Measurements from ENCODE around the gene TMEM39B. TPM values are rescaled to one million over a fixed set of nuclear protein-coding genes. Genes with fewer than 3 reads are reported as not detected.
"Not testable (repeated sequence)": the region's sequence is repeated elsewhere in the genome, so short reads cannot be mapped to it uniquely, and the experiment has no call there.

TMEM39B gene
- total and polyA plus RNA-seq, 5 experiments from 2014 or later: 2.4 to 26.1 (median 4.8) TPM

DNA sequence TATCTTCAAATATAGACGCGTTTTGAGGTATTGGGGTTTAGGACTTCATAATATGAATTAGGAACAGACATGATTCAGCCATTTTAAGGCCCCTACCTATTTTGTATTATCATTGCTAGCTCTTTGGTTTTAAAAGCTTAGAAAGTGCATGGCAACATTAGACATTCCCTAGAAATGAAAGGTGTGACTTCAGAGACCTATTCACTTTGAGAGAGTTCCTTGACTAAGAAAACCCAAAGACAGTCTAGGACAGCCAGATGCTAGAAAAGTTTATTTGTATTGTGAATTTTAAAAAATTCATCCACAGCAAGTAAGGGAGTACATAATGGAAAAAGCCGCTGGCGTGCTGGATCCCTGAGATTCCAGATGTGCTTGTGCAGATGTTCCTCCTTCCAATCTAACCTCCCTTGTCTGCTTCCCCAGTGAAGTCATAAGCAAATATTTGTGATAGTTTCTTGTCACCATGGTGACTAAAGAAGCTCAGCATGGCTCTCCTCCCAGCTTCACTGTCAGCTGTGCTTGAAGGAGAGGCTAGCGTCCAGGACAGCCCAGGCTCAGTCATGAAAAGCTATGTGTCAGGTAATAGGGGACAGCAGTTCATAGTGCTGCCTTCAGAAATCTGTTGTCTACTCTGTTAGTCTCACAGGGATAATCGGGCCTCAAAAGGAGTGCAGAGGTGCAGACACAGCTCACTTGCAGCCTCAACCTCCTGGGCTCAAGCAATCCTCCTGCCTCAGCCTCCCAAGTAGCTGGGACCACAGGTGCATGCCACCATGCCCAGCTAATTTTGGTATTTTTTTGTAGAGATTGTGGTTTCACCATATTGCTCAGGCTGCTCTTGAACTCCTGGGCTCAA is 69.9 kb downstream of the TMEM39B start:
- POLR2A ChIA-PET: no interaction called here

DNA sequence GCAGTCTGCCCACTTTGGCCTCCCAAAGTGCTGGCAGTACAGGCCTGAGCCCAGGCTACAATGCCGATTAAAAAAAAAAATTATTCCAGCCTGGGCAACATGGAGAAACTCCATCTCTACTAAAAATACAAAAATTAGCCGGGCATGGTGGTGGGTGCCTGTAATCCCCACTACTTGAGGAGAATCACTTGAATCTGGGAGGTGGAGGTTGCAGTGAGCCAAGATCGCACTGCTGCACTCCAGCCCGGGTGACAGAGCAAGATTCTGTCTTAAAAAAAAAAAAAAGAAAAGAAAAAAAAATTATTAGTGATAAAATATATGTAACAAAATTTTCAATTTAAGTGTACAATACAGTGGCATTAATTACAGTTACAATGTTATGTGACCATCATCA is 70.6 kb downstream of the TMEM39B start:
- ATAC-seq, POLR2A ChIA-PET, H3K4me3 Mint-ChIP-seq, H3K27me3 Mint-ChIP-seq, DNase-seq: not testable (repeated sequence)
- Mint-ChIP-seq H3K9me3 (peaks cover 0 to 16% (median 1%) of the 10 kb centered on the region in 9 donors), H3K36me3 (peaks cover 0 to 32% (median 20%) of the 10 kb centered on the region in 3 donors), H3K4me1 (peaks cover 20 to 63% (median 58%) of the 10 kb centered on the region in 4 donors), H3K27ac (peak overlapping the region in 4 of 10 donors; percentile 4 to 81 (median 42))

More for the DNA sequence above, 69.9 kb downstream of the TMEM39B start:
- Mint-ChIP-seq H3K36me3 (peaks cover 0 to 31% (median 14%) of the 10 kb centered on the region in 3 donors), H3K4me1 (peaks cover 22 to 68% (median 63%) of the 10 kb centered on the region in 4 donors), H3K4me3 (peak overlapping the region in 2 of 10 donors; percentile 20 to 30), H3K27me3 (no peaks in the 10 kb centered on the region), H3K9me3 (peaks cover 0 to 10% (median 1%) of the 10 kb centered on the region in 9 donors), H3K27ac (peak overlapping the region in 9 of 10 donors; percentile 4 to 87 (median 28))
- DNase-seq (no peak), ATAC-seq (no peak)

DNA sequence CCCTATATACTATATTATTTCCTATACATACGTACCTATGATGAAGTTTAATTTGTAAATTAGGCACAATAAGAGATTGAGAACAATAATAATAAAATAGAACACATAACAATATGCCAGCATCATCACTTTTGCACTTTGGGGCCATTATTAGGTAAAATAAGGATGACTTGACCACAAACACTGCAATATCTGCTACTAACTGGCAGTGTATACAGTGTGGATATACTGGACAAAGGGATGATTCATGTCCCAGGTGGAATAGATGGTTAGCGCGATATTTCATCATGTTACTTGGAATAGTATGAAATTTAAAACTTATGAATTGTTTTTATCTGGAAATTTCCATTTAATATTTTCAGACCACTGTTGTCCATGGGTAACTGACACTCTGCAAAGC is 71.3 kb downstream of the TMEM39B start:
- H3K27ac Mint-ChIP-seq: peak overlapping the region in 4 of 10 donors; percentile 4 to 8 (median 6)
- peaks cover 0 to 34% (median 26%) of the 10 kb centered on the region in 3 donors for H3K36me3 Mint-ChIP-seq
- POLR2A ChIA-PET: interaction anchor here (0.7 kb wide), 1 partner anchor 34 kb away, joined by 5 read pairs; no protein-coding TSS in a partner anchor

DNA sequence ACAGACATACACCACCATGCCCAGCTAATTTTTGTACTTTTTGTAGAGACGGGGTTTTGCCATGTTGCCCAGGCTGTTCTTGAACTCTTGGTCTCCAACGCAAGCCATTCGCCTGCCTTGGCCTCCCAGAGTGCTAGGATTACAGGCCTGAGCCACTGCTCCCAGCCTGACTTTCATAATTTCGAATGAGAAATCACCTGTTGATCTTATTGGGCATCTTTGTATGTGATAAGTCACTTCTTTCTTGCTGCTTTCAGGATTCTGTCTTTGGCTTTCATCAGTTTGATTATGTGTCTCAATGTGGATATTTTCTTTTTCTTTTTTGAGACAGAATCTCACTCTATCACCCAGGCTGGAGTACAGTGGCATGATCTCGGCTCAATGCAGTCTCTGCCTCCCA is 75.1 kb downstream of the TMEM39B start:
- peaks cover 0 to 41% (median 27%) of the 10 kb centered on the region in 3 donors for H3K36me3 Mint-ChIP-seq
- H3K27me3 Mint-ChIP-seq, ATAC-seq, H3K4me3 Mint-ChIP-seq, DNase-seq, POLR2A ChIA-PET, H3K27ac Mint-ChIP-seq: not testable (repeated sequence)
- H3K9me3 Mint-ChIP-seq: peaks cover 0 to 25% (median 10%) of the 10 kb centered on the region in 9 donors
- peaks cover 13 to 47% (median 40%) of the 10 kb centered on the region in 4 donors for H3K4me1 Mint-ChIP-seq

More for the DNA sequence above, 71.3 kb downstream of the TMEM39B start:
- peaks cover 0 to 24% (median 5%) of the 10 kb centered on the region in 9 donors for H3K9me3 Mint-ChIP-seq
- no peak overlapping the region for H3K4me3 Mint-ChIP-seq
- peaks cover 14 to 59% (median 50%) of the 10 kb centered on the region in 4 donors for H3K4me1 Mint-ChIP-seq
- no peaks in the 10 kb centered on the region for H3K27me3 Mint-ChIP-seq
- ATAC-seq: no peak
- no peak for DNase-seq

DNA sequence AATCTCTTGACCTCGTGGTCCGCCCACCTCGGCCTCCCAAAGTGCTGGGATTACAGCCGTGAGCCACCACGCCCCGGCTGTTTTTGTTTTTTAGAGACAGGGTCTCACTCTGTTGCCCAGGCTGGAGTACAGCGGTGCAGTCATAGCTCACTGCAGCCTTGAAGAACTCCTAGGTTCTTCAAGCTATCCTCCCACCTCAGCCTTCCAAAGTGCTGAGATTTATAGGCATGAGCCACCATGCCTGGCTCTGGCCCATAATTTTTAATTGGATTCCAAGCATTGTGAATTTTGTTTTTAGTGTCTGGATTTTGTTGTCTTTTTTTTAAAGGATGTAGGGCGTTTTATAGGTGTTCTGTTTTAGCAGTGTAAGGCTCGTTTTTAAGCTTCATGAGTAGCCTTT is 78.1 kb downstream of the TMEM39B start:
- Mint-ChIP-seq H3K27me3 (no peaks in the 10 kb centered on the region), H3K4me3 (no peak overlapping the region)

DNA sequence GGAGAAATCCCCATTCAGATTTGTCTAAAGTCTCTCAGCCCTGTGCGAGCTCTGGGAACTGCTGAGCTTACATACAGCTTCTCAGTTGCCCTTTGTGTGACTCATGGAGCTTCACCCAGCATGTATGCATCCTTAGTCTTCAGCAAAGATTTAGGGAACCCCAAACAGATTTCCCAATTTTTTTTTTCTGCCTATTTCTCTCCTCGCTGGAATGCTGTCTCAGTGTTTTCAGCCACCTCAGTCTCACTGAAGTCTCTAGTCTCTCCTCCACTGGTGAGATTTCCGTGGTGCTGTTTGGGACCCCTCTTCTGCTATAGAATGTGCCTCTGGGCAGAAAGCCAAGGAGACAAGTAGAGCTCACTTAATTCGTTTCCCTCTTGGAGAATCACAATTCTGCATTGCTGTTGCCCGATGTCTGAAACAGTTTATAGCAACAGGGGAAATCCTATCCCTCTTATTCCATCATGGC is 78.6 kb downstream of the TMEM39B start:
- POLR2A ChIA-PET: no interaction called here
- ATAC-seq: no peak
- Mint-ChIP-seq H3K9me3 (peaks cover 0 to 25% (median 10%) of the 10 kb centered on the region in 9 donors), H3K4me1 (peaks cover 13 to 30% (median 22%) of the 10 kb centered on the region in 4 donors), H3K4me3 (no peak overlapping the region), H3K27ac (peak overlapping the region in 1 of 10 donors; percentile 33), H3K27me3 (no peaks in the 10 kb centered on the region), H3K36me3 (peaks cover 4 to 52% (median 28%) of the 10 kb centered on the region in 3 donors)
- no peak for DNase-seq

More for the DNA sequence above, 78.1 kb downstream of the TMEM39B start:
- POLR2A ChIA-PET: no interaction called here
- Mint-ChIP-seq H3K4me1 (peaks cover 13 to 34% (median 23%) of the 10 kb centered on the region in 4 donors), H3K27ac (peak overlapping the region in 1 of 10 donors; percentile 59), H3K36me3 (peaks cover 0 to 47% (median 25%) of the 10 kb centered on the region in 3 donors), H3K9me3 (peaks cover 0 to 25% (median 10%) of the 10 kb centered on the region in 9 donors)
- ATAC-seq (no peak), DNase-seq (no peak)

Small RNA genes lying within 50 kb of the gene (microRNA-seq; reads per million reads assigned to microRNA genes)
- not detected for gene MIR5585 (ENCODE audit: borderline microRNAs expressed)

Other genes with a start within 250 kb of the TMEM39B start
- gene PTP4A2, start 134.6 kb upstream of the TMEM39B start, total RNA-seq: 100 to 1,000 TPM; 230 to 235 TPM
- 100 to 1,000 TPM; 287 to 748 (median 546) TPM for gene PTP4A2, start 134.6 kb upstream of the TMEM39B start, polyA plus RNA-seq
- 100 to 1,000 TPM; 121 to 130 TPM for gene KHDRBS1, start 59.1 kb upstream of the TMEM39B start, total RNA-seq
- 100 to 1,000 TPM in 1 of 3 donors, 10 to 100 TPM in 2; 92.1 to 115 (median 99.2) TPM for gene KHDRBS1, start 59.1 kb upstream of the TMEM39B start, polyA plus RNA-seq
- gene KPNA6, start 35.1 kb downstream of the TMEM39B start, total RNA-seq: 10 to 100 TPM; 59.5 to 66.4 TPM
- gene KPNA6, start 35.1 kb downstream of the TMEM39B start, polyA plus RNA-seq: 10 to 100 TPM; 26.5 to 31.9 (median 28.3) TPM
- 10 to 100 TPM; 35.7 to 36.0 TPM for gene TXLNA, start 106.7 kb downstream of the TMEM39B start, total RNA-seq
- 10 to 100 TPM; 19.0 to 28.3 (median 24.4) TPM for gene TXLNA, start 106.7 kb downstream of the TMEM39B start, polyA plus RNA-seq
- gene CCDC28B, start 127.7 kb downstream of the TMEM39B start, total RNA-seq: 1 to 10 TPM; 6.5 to 7.0 TPM
- gene CCDC28B, start 127.7 kb downstream of the TMEM39B start, polyA plus RNA-seq: 10 to 100 TPM; 15.4 to 17.3 (median 16.3) TPM
- gene IQCC, start 132.7 kb downstream of the TMEM39B start, total RNA-seq: 1 to 10 TPM; 1.7 to 2.1 TPM
- gene IQCC, start 132.7 kb downstream of the TMEM39B start, polyA plus RNA-seq: under 1 TPM; 0.60 to 0.92 (median 0.73) TPM
- under 1 TPM in 1 of 2 experiments, not detected in 1; 0.22 TPM for gene DCDC2B, start 136.2 kb downstream of the TMEM39B start, total RNA-seq
- gene DCDC2B, start 136.2 kb downstream of the TMEM39B start, polyA plus RNA-seq: under 1 TPM in 1 of 3 donors, not detected in 2; 0.08 TPM
- 10 to 100 TPM; 24.3 to 26.4 TPM for gene TMEM234, start 149.4 kb downstream of the TMEM39B start, total RNA-seq
- 1 to 10 TPM; 2.1 to 4.9 (median 4.4) TPM for gene TMEM234, start 149.4 kb downstream of the TMEM39B start, polyA plus RNA-seq
- 10 to 100 TPM; 80.3 to 96.9 TPM for gene EIF3I, start 149.5 kb downstream of the TMEM39B start, total RNA-seq
- gene EIF3I, start 149.5 kb downstream of the TMEM39B start, polyA plus RNA-seq: 100 to 1,000 TPM; 167 to 181 (median 179) TPM
- 1 to 10 TPM; 1.5 to 1.7 TPM for gene FAM167B, start 174.3 kb downstream of the TMEM39B start, total RNA-seq
- gene FAM167B, start 174.3 kb downstream of the TMEM39B start, polyA plus RNA-seq: not detected
- 100 to 1,000 TPM; 509 to 515 TPM for gene LCK, start 178.3 kb downstream of the TMEM39B start, total RNA-seq
- 1,000 to 10,000 TPM in 1 of 3 donors, 100 to 1,000 TPM in 2; 876 to 1,069 (median 952) TPM for gene LCK, start 178.3 kb downstream of the TMEM39B start, polyA plus RNA-seq
- 100 to 1,000 TPM; 154 to 156 TPM for gene HDAC1, start 219.1 kb downstream of the TMEM39B start, total RNA-seq
- gene HDAC1, start 219.1 kb downstream of the TMEM39B start, polyA plus RNA-seq: 100 to 1,000 TPM; 171 to 202 (median 173) TPM